ENCODE measurements around the gene MFSD8. TPM values are rescaled to one million over a fixed set of nuclear protein-coding genes. Genes with fewer than 3 reads are reported as not detected.

The MFSD8 gene
- total RNA-seq, 6 experiments from 2014 or later: 9.4 to 17.1 (median 13.3) TPM

DNA sequence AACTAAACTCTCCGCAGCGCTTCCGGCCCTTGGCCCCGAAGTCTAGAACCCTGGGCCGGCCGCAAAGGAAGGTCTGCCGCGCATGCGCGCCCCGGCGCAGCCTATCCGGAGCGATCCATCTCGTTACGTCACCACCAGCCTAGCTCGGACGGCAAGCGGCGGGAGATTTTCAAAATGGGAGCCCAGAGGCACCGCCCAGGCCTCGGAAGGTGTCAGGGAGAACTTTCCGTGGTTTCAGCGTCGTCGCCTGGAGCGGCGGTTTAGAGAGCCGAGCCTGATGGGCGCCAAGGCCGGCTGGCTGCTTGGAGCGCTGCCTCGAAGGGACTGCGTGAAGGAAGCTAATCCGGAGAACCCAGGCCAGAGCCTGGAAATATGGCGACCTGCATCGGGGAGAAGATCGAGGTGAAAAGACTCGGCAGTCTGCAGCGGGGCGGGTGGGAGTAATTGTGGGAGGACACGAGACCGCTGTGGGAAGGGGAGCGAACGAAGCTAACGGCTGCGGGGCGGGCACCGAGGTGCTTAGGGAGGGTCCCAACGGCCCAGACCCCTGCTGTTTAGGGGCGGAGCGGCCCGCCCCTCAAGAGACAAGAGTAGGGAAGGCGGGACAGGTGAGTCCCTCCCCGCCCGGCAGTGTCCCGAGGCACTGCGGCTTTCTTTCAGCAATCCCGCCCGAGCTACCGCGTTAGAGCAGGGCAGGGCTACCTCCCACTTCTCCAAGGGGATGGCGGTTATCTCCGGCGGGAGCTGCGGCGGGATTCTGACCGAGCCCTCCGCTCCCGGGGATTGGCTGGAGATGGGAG lies 84.0 kb downstream of the MFSD8 start, which contains the start of gene PLK4:
Gene PLK4 (plus strand): TSS at position 131 of the 800 bp plus-strand sequence. CDS start 242 bp downstream, at position 373.
- no peaks in the 10 kb centered on the region for H3K36me3 ChIP-seq
- DNase-seq: peak; percentile 97 to 98 (median 98)
- peak within 1 kb of the TSS; percentile 69 to 82 (median 69) for H3K4me3 ChIP-seq
- H3K27me3 ChIP-seq: no peaks in the 10 kb centered on the region
- TF ChIP-seq POLR2A (IDR thresholded peaks at IDR 0.05): no peak
- TF ChIP-seq, protein P1, sequence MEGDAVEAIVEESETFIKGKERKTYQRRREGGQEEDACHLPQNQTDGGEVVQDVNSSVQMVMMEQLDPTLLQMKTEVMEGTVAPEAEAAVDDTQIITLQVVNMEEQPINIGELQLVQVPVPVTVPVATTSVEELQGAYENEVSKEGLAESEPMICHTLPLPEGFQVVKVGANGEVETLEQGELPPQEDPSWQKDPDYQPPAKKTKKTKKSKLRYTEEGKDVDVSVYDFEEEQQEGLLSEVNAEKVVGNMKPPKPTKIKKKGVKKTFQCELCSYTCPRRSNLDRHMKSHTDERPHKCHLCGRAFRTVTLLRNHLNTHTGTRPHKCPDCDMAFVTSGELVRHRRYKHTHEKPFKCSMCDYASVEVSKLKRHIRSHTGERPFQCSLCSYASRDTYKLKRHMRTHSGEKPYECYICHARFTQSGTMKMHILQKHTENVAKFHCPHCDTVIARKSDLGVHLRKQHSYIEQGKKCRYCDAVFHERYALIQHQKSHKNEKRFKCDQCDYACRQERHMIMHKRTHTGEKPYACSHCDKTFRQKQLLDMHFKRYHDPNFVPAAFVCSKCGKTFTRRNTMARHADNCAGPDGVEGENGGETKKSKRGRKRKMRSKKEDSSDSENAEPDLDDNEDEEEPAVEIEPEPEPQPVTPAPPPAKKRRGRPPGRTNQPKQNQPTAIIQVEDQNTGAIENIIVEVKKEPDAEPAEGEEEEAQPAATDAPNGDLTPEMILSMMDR (IDR thresholded peaks at IDR 0.05): peak in 1 of 4 donors; percentile 6
- intact Hi-C loops (cut with DNase I): no loop called here
- H3K9me3 ChIP-seq: no peaks in the 10 kb centered on the region
- H3K27ac ChIP-seq: peak within 1 kb of the TSS; percentile 35 to 58 (median 45)
- H3K4me1 ChIP-seq: peaks cover 0 to 5% (median 0%) of the 10 kb centered on the region in 4 donors
- WGBS (ENCODE audit: insufficient coverage, low coverage, low lambda C conversion rate, missing lambda C conversion rate): under 1% methylated on average over 24 of the region's 70 CpGs
- peak; percentile 96 to 97 (median 96) for ATAC-seq

GRCh38 chr4:127875791-127876190 lies 89.2 kb downstream of the MFSD8 start:
- H3K4me1 ChIP-seq: no peaks in the 10 kb centered on the region
- DNase-seq (no peak), ATAC-seq (no peak)
- H3K27me3 ChIP-seq: no peaks in the 10 kb centered on the region
- no peaks in the 10 kb centered on the region for H3K36me3 ChIP-seq
- no peak overlapping the region for H3K4me3 ChIP-seq
- no peak overlapping the region for H3K27ac ChIP-seq
- intact Hi-C loops (cut with DNase I): no loop called here
- TF ChIP-seq, protein P1 (IDR thresholded peaks at IDR 0.05): no peak
- TF ChIP-seq POLR2A (IDR thresholded peaks at IDR 0.05): no peak
- H3K9me3 ChIP-seq: no peaks in the 10 kb centered on the region

- Histone ChIP-seq H3K4me3 (no peak overlapping the region), H3K36me3 (no peaks in the 10 kb centered on the region), H3K4me1 (no peaks in the 10 kb centered on the region), H3K9me3 (no peaks in the 10 kb centered on the region), H3K27ac (no peak overlapping the region), H3K27me3 (no peaks in the 10 kb centered on the region)
- DNase-seq (no peak), ATAC-seq (peak in 2 of 4 donors; percentile 23 to 46)
- intact Hi-C loops (cut with DNase I): no loop called here
- TF ChIP-seq, protein P1 (IDR thresholded peaks at IDR 0.05): no peak
- no peak for TF ChIP-seq POLR2A (IDR thresholded peaks at IDR 0.05)
- 66% methylated on average over 3 of the region's 3 CpGs for WGBS (ENCODE audit: insufficient coverage, low coverage, low lambda C conversion rate, missing lambda C conversion rate)
Measured at GRCh38 chr4:127870688-127871087, 94.3 kb downstream of the MFSD8 start.

GRCh38 chr4:127870281-127870680 lies 94.7 kb downstream of the MFSD8 start:
- TF ChIP-seq, protein P1 (IDR thresholded peaks at IDR 0.05): no peak
- TF ChIP-seq POLR2A (IDR thresholded peaks at IDR 0.05): no peak
- H3K36me3 ChIP-seq: no peaks in the 10 kb centered on the region
- no peaks in the 10 kb centered on the region for H3K4me1 ChIP-seq
- no peak for ATAC-seq
- no peaks in the 10 kb centered on the region for H3K9me3 ChIP-seq
- no peak for DNase-seq
- H3K27ac ChIP-seq: no peak overlapping the region
- no peak overlapping the region for H3K4me3 ChIP-seq
- intact Hi-C loops (cut with DNase I): no loop called here
- H3K27me3 ChIP-seq: no peaks in the 10 kb centered on the region

Data from right lobe of liver (tissue), 6 donors.